HCT116 (cell line): Measurements from ENCODE around the gene INKA2. TPM values are rescaled to one million over a fixed set of nuclear protein-coding genes. Genes with fewer than 3 reads are reported as not detected.

ENCODE experiments used
- ATAC-seq: fragments of 200-7000 bp; cut with Tn5 transposase; 2 replicates; pipeline ENCODE4 v1.9.1; 2020; ENCODE audit warnings: mild to moderate bottlenecking, moderate library complexity
- BruUV-seq: library from RNA; stranded (reverse); fragments of 400-500 nt; replicated peaks from 2 replicates; lab custom pipeline; 2021; lab: Mats Ljungman, UMichigan
- CTCF ChIA-PET: fragments of 300-600 bp; sonication (Branson Sonifier 250); formaldehyde crosslinking; loops from one replicate; lab custom pipeline; 2021; ENCODE audit warnings: antibody characterized with exemption; lab: Charles Lee
- POLR2A ChIA-PET: fragments of 300-600, 350-600 bp; sonication (Branson Sonifier 250); formaldehyde crosslinking; loops from one replicate; lab custom pipeline; 2021; ENCODE audit warnings: antibody characterized with exemption; lab: Charles Lee
- RAD21 ChIA-PET, 2 experiments: fragments of 300-600 bp; sonication (Branson Sonifier 250); formaldehyde crosslinking; loops; one replicate each; lab custom pipeline; 2023; ENCODE audit warnings: low total read pairs in 2 of 2; ENCODE audit not compliant: uncharacterized antibody in 2 of 2, unreplicated experiment in 2 of 2, low non-redundant PET in 1 of 2; lab: Charles Lee
- DNase-seq: peaks from one replicate; pipeline ENCODE4 v3.0.0-alpha.2; 2010; ENCODE audit warnings: low read depth, low spot score
- H2AFZ ChIP-seq: fragments of 200-600 bp; shearing (Covaris generic), sonication (generic); 2 replicates; pipeline ENCODE4 v1.6.1; 2017; ENCODE audit warnings: low read depth, mixed run types, mixed read lengths, antibody characterized with exemption, low read length; ENCODE audit not compliant: poor library complexity, severe bottlenecking
- H3K27ac ChIP-seq: 2 replicates; pipeline ENCODE4 v1.5.1; 2012; ENCODE audit warnings: low read depth, low read length
- H3K27me3 ChIP-seq: fragments of 200-600 bp; sonication (generic); 2 replicates; pipeline ENCODE4 v1.6.1; 2016; ENCODE audit warnings: mixed run types, low read length, mixed read lengths; ENCODE audit not compliant: insufficient read depth
- H3K36me3 ChIP-seq, 2 experiments: fragments of 200-500 bp in 1 of 2; fragments of 200-600 bp in 1 of 2; sonication (Bioruptor generic) in 1 of 2; sonication (generic) in 1 of 2; 2 replicates each; pipeline versions ENCODE4 v1.5.1 to v1.6.1; 2014 to 2016; ENCODE audit warnings: low read length in 2 of 2, inconsistent platforms in 1 of 2, mixed read lengths in 1 of 2, mixed run types in 1 of 2; ENCODE audit not compliant: insufficient read depth in 2 of 2, control insufficient read depth in 1 of 2
- H3K4me1 ChIP-seq, 2 experiments: fragments of 200-600 bp in 1 of 2; sonication (generic) in 1 of 2; 2 replicates each; pipeline versions ENCODE4 v1.5.1 to v1.6.1; 2012 to 2017; ENCODE audit warnings: low read length in 2 of 2, inconsistent platforms in 1 of 2, mild to moderate bottlenecking in 1 of 2, mixed read lengths in 1 of 2, mixed run types in 1 of 2, moderate library complexity in 1 of 2; ENCODE audit not compliant: insufficient read depth in 2 of 2, control insufficient read depth in 1 of 2
- H3K4me2 ChIP-seq: fragments of 200-600 bp; sonication (generic); 2 replicates; pipeline ENCODE4 v1.6.1; 2017; ENCODE audit warnings: mixed run types, low read length, mixed read lengths
- H3K4me3 ChIP-seq, 2 experiments: fragments of 200-600 bp in 1 of 2; sonication (generic) in 1 of 2; replicated peaks in 1 of 2; 2 replicates each; pipeline ENCODE4 v1.5.1; 2011 to 2016; ENCODE audit warnings: low read length in 2 of 2, control low read depth in 1 of 2, low read depth in 1 of 2, mild to moderate bottlenecking in 1 of 2, mixed read lengths in 1 of 2, mixed run types in 1 of 2
- H3K79me2 ChIP-seq: fragments of 200-600 bp; sonication (generic); 2 replicates; pipeline ENCODE4 v1.6.1; 2017; ENCODE audit warnings: mild to moderate bottlenecking, mixed run types, low read length, moderate library complexity, mixed read lengths; ENCODE audit not compliant: insufficient read depth
- H3K9ac ChIP-seq: fragments of 200-600 bp; sonication (generic); 2 replicates; pipeline ENCODE4 v1.6.1; 2016; ENCODE audit warnings: low read length, mixed read lengths
- H3K9me2 ChIP-seq: fragments of 200-600 bp; sonication (generic), shearing (Covaris generic); 2 replicates; pipeline ENCODE4 v1.6.1; 2017; ENCODE audit warnings: mixed run types, mild to moderate bottlenecking, moderate library complexity; ENCODE audit not compliant: insufficient read depth
- H3K9me3 ChIP-seq, 2 experiments: fragments of 200-500 bp in 1 of 2; fragments of 200-600 bp in 1 of 2; sonication (Bioruptor generic) in 1 of 2; sonication (generic) in 1 of 2; 2 replicates each; pipeline ENCODE4 v1.6.1; 2014 to 2017; ENCODE audit warnings: low read length in 2 of 2, mixed read lengths in 2 of 2, inconsistent platforms in 1 of 2, low read depth in 1 of 2, mild to moderate bottlenecking in 1 of 2, mixed run types in 1 of 2, moderate library complexity in 1 of 2; ENCODE audit not compliant: control insufficient read depth in 1 of 2, insufficient read depth in 1 of 2
- H4K20me1 ChIP-seq: fragments of 200-600 bp; sonication (generic), shearing (Covaris generic); 2 replicates; pipeline ENCODE4 v1.6.1; 2017; ENCODE audit warnings: mixed run types, mild to moderate bottlenecking, moderate library complexity; ENCODE audit not compliant: insufficient read depth
- CBX3 ChIP-seq: IDR thresholded peaks from 2 replicates; pipeline ENCODE4 v1.6.1; 2012; ENCODE audit warnings: low read depth
- CEBPB ChIP-seq: IDR thresholded peaks from 2 replicates; pipeline ENCODE4 v1.6.1; 2012; ENCODE audit warnings: low read depth
- EZH2 ChIP-seq: fragments of 200-600 bp; sonication (generic); IDR thresholded peaks from 2 replicates; pipeline ENCODE4 v1.6.1; 2017; ENCODE audit warnings: antibody characterized with exemption, mixed run types
- EZH2phosphoT487 ChIP-seq: fragments of 200-600 bp; IDR thresholded peaks from 2 replicates; pipeline ENCODE4 v1.6.1; 2018; ENCODE audit warnings: antibody characterized with exemption, borderline replicate concordance
- FOSL1 ChIP-seq: IDR thresholded peaks from 2 replicates; pipeline ENCODE4 v1.6.1; 2012; ENCODE audit warnings: low read depth
- REST ChIP-seq: IDR thresholded peaks from 2 replicates; pipeline ENCODE4 v1.6.1; 2012; ENCODE audit warnings: low read depth
- SIN3A ChIP-seq: IDR thresholded peaks from 2 replicates; pipeline ENCODE4 v1.6.1; 2012; ENCODE audit warnings: low read depth
- SP1 ChIP-seq: IDR thresholded peaks from 2 replicates; pipeline ENCODE4 v1.6.1; 2012; ENCODE audit warnings: low read depth
- TCF7L2 ChIP-seq: IDR thresholded peaks from 2 replicates; pipeline ENCODE4 v1.7.0; 2011; ENCODE audit warnings: borderline replicate concordance, inconsistent platforms; ENCODE audit not compliant: insufficient read depth, insufficient read length; ENCODE audit errors: extremely low read depth
- ZFX ChIP-seq: fragments of 450-650 bp; IDR thresholded peaks from 2 replicates; pipeline ENCODE4 v1.6.1; 2017
- ZNF274 ChIP-seq: fragments of 200-500 bp; sonication (Bioruptor generic); IDR thresholded peaks from 2 replicates; pipeline ENCODE4 v1.6.1; 2014; ENCODE audit warnings: mild to moderate bottlenecking, low read depth, low read length, inconsistent platforms
- intact Hi-C: fragments of 100-400 bp; cut with micrococcal nuclease; formaldehyde crosslinking; loops from 2 replicates; pipeline ENCODE4 v1.10.0; 2022
- total RNA-seq: library from RNA; stranded (reverse); gene quantifications from one replicate; pipeline ENCODE4 v1.2.1, GENCODE V29; 2021; ENCODE audit not compliant: unreplicated experiment
- TF ChIP-seq, protein P1 (sequence below): IDR thresholded peaks from 2 replicates; pipeline ENCODE4 v1.6.1; 2011; ENCODE audit warnings: mild to moderate bottlenecking, low read length, moderate library complexity; ENCODE audit not compliant: insufficient replicate concordance; ENCODE audit errors: extremely low read depth
- TF ChIP-seq, protein P2 (sequence below): IDR thresholded peaks from 2 replicates; pipeline ENCODE4 v1.6.1; 2012

The INKA2 gene
- total RNA-seq, 1 experiment from 2014 or later, result 4.0 TPM

DNA sequence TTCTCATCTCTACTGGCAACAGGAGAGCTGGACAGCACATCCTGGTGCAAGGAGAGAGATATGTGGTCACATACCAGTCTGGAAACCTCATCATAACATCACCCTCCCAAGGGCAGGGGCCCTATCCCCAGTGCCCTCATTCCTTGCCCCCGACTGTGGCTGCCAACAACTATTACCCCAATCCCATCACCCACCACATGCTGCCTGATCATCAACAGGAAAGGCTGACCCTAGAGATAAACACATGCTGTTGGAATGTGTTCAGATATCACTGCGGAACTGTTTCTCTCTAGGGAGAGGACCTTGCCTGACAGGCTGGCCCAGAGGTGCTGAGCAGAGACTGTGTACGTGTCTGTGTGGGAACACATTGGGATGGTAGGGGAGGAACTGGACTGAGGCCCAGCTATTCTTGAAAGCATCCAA, 4.5 kb upstream of the INKA2 start:
- no peaks in the 10 kb centered on the region for H3K79me2 ChIP-seq
- intact Hi-C loops, result no loop called here
- peaks cover 6 to 23% of the 10 kb centered on the region in 2 experiments; a peak in 3 of 4 replicates for H3K4me1 ChIP-seq
- no peak overlapping the region for H3K4me2 ChIP-seq
- H3K9me3 ChIP-seq, result no peaks in the 10 kb centered on the region
- ChIA-PET CTCF (interaction anchor here (1.0 to 1.5 kb wide), 2 partner anchors 29 to 236 kb away, joined by 3 to 5 read pairs; no protein-coding TSS in a partner anchor), POLR2A (no interaction called here), RAD21 (no interaction called here)
- peaks cover 4% of the 10 kb centered on the region; the same call in 1 of the 2 replicates for H3K27me3 ChIP-seq
- no peaks in the 10 kb centered on the region for H3K9me2 ChIP-seq
- H2AFZ ChIP-seq, result no peak overlapping the region
- no peak overlapping the region for H3K27ac ChIP-seq
- TF ChIP-seq TCF7L2 (no peak), SP1 (no peak), FOSL1 (no peak), CBX3 (no peak), CEBPB (no peak), ZNF274 (no peak), ZFX (no peak), SIN3A (no peak), EZH2phosphoT487 (no peak), EZH2 (no peak), REST (no peak)
- TF ChIP-seq, protein P1, sequence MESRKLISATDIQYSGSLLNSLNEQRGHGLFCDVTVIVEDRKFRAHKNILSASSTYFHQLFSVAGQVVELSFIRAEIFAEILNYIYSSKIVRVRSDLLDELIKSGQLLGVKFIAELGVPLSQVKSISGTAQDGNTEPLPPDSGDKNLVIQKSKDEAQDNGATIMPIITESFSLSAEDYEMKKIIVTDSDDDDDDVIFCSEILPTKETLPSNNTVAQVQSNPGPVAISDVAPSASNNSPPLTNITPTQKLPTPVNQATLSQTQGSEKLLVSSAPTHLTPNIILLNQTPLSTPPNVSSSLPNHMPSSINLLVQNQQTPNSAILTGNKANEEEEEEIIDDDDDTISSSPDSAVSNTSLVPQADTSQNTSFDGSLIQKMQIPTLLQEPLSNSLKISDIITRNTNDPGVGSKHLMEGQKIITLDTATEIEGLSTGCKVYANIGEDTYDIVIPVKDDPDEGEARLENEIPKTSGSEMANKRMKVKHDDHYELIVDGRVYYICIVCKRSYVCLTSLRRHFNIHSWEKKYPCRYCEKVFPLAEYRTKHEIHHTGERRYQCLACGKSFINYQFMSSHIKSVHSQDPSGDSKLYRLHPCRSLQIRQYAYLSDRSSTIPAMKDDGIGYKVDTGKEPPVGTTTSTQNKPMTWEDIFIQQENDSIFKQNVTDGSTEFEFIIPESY, result no peak
- TF ChIP-seq, protein P2, sequence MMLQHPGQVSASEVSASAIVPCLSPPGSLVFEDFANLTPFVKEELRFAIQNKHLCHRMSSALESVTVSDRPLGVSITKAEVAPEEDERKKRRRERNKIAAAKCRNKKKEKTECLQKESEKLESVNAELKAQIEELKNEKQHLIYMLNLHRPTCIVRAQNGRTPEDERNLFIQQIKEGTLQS, result no peak
- ATAC-seq, result no peak
- BruUV-seq, result no TSS peak
- no peak overlapping the region for H3K9ac ChIP-seq
- no peaks in the 10 kb centered on the region for H4K20me1 ChIP-seq
- no peaks in the 10 kb centered on the region for H3K36me3 ChIP-seq
- no peak overlapping the region for H3K4me3 ChIP-seq
- no peak for DNase-seq
